DOHH2 (cell line): ENCODE results near the gene MESD.

Source experiments
- H3F3A ChIP-seq: fragments of 200-600 bp; sonication (generic), shearing (Covaris generic); 2 replicates; pipeline ENCODE4 v1.6.0; 2016; ENCODE audit warnings: antibody characterized with exemption, mild to moderate bottlenecking; ENCODE audit not compliant: control insufficient read depth, insufficient read depth
- H3K27ac ChIP-seq: fragments of 200-600 bp; sonication (generic); 2 replicates; pipeline ENCODE4 v1.5.1; 2014; ENCODE audit warnings: low read depth, mild to moderate bottlenecking, low read length, moderate library complexity
- H3K27me3 ChIP-seq: fragments of 200-600 bp; sonication (generic); 2 replicates; pipeline ENCODE4 v1.6.1; 2014; ENCODE audit warnings: mild to moderate bottlenecking, low read length, mixed read lengths; ENCODE audit not compliant: control insufficient read depth
- H3K36me3 ChIP-seq: fragments of 200-600 bp; sonication (generic); 2 replicates; pipeline ENCODE4 v1.6.1; 2014; ENCODE audit warnings: mild to moderate bottlenecking, low read length, moderate library complexity, mixed read lengths; ENCODE audit not compliant: control insufficient read depth
- H3K4me1 ChIP-seq: fragments of 200-600 bp; sonication (generic); 2 replicates; pipeline ENCODE4 v1.6.1; 2014; ENCODE audit warnings: mild to moderate bottlenecking, low read length, mixed read lengths; ENCODE audit not compliant: control insufficient read depth
- H3K4me2 ChIP-seq: fragments of 200-600 bp; sonication (generic); 2 replicates; pipeline ENCODE4 v1.6.0; 2014; ENCODE audit warnings: mild to moderate bottlenecking, low read length, moderate library complexity
- H3K4me3 ChIP-seq: fragments of 200-600 bp; sonication (generic); 2 replicates; pipeline ENCODE4 v1.5.1; 2014; ENCODE audit warnings: mild to moderate bottlenecking, low read length, mixed read lengths
- H3K79me2 ChIP-seq: fragments of 200-600 bp; sonication (generic); 2 replicates; pipeline ENCODE4 v1.6.1; 2014; ENCODE audit warnings: mild to moderate bottlenecking, low read length, mixed read lengths; ENCODE audit not compliant: control insufficient read depth
- H3K9me2 ChIP-seq: fragments of 200-600 bp; sonication (generic); replicated peaks from 2 replicates; pipeline ENCODE4 v1.6.1; 2014; ENCODE audit warnings: mild to moderate bottlenecking, low read length, mixed read lengths; ENCODE audit not compliant: control insufficient read depth
- H3K9me3 ChIP-seq: fragments of 200-600 bp; sonication (generic); 2 replicates; pipeline ENCODE4 v1.6.1; 2014; ENCODE audit warnings: antibody characterized with exemption, low read length, mixed read lengths; ENCODE audit not compliant: control insufficient read depth, insufficient read depth
- H4K20me1 ChIP-seq: fragments of 200-600 bp; sonication (generic); 2 replicates; pipeline ENCODE4 v1.6.0; 2014; ENCODE audit warnings: low read depth, mild to moderate bottlenecking, antibody characterized with exemption, low read length, moderate library complexity; ENCODE audit not compliant: control insufficient read depth, insufficient read depth
- EZH2phosphoT487 ChIP-seq: fragments of 200-600 bp; sonication (generic); IDR thresholded peaks from 2 replicates; pipeline ENCODE4 v1.6.1; 2017; ENCODE audit warnings: borderline replicate concordance, mild to moderate bottlenecking, antibody characterized with exemption, low read length, moderate library complexity, mixed read lengths
- TF ChIP-seq, protein P1 (sequence below): fragments of 200-600 bp; sonication (generic); IDR thresholded peaks from one replicate; pipeline ENCODE4 v1.5.1; 2014; ENCODE audit warnings: antibody characterized with exemption, mild to moderate bottlenecking, low read depth, low read length; ENCODE audit not compliant: poor library complexity, severe bottlenecking

MESD gene

DNA sequence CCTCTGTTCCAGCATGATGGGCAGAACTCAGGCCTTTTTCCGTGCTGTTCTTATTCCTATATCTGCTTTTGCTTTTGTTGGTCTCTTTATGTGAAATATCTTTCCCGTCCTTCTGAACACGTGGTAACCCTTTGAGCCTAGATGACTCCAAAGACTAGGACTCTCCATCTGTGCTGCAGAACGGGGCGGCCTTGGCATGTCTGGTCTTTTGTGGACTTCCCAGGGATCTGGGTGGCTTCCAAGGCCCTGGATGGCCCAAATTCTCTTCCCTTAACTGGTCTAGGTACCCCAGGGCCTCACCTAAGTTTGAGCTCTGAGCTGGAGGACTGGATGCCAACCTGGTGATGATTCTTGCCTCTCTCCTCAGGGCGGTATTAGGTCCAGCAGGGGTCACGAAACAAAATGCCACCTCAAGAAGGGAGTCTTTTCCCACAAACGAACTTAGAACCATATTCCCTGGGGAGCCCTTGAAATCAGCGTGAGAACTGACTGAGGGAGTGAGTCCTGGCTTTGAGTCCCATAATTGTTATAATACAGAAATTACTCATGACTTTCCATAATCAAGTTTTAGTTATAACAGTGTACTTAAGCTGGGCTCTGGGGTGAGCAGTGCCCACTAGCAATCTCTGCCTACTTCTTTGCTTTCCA, 25.0 kb upstream of the MESD start:
- Histone ChIP-seq H4K20me1 (no peaks in the 10 kb centered on the region; the same call in 1 of the 2 replicates), H3K4me2 (no peak overlapping the region), H3K9me2 (no peaks in the 10 kb centered on the region), H3K36me3 (no peaks in the 10 kb centered on the region), H3K79me2 (peaks cover 7% of the 10 kb centered on the region; the same call in 1 of the 2 replicates), H3K27me3 (no peaks in the 10 kb centered on the region), H3K4me1 (0 out of 2 replicates have a peak, but pooled peaks cover 2% of the 10 kb centered on the region), H3K9me3 (no peaks in the 10 kb centered on the region), H3K27ac (no peak overlapping the region), H3F3A (no peaks in the 10 kb centered on the region), H3K4me3 (no peak overlapping the region)
- no peak for TF ChIP-seq EZH2phosphoT487
- TF ChIP-seq, protein P1, sequence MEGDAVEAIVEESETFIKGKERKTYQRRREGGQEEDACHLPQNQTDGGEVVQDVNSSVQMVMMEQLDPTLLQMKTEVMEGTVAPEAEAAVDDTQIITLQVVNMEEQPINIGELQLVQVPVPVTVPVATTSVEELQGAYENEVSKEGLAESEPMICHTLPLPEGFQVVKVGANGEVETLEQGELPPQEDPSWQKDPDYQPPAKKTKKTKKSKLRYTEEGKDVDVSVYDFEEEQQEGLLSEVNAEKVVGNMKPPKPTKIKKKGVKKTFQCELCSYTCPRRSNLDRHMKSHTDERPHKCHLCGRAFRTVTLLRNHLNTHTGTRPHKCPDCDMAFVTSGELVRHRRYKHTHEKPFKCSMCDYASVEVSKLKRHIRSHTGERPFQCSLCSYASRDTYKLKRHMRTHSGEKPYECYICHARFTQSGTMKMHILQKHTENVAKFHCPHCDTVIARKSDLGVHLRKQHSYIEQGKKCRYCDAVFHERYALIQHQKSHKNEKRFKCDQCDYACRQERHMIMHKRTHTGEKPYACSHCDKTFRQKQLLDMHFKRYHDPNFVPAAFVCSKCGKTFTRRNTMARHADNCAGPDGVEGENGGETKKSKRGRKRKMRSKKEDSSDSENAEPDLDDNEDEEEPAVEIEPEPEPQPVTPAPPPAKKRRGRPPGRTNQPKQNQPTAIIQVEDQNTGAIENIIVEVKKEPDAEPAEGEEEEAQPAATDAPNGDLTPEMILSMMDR = no peak

DNA sequence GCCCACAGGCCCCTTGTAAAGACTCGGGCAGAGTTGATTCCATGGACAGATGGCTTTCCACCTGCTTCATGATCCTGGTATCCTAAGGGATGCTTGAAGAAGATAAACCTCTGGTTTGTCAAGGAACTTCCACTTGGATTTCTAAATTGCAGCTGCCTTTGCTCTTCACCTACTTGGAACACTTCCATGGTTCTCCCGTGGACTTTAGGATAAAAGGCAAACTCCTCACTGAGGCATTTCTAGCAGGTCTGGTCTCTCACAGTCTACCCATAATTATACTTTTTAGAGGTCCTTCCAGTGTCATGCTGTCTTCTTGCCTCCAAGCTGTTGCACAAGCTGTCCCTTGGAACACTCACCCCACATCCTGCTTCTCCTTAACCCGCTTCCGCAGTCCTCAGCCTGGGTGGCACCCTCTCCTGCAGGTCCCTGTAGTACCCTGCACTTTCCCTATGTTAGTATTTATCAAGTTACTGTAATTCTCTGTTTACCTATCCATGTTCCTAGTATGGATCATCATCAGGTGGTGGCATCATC, 23.8 kb upstream of the MESD start:
- Histone ChIP-seq H3K4me3 (no peak overlapping the region), H3K27ac (no peak overlapping the region), H3K79me2 (peaks cover 15% of the 10 kb centered on the region), H3K27me3 (no peaks in the 10 kb centered on the region), H3K9me2 (no peaks in the 10 kb centered on the region), H3K4me1 (0 out of 2 replicates have a peak, but pooled peaks cover 3% of the 10 kb centered on the region), H3K9me3 (no peaks in the 10 kb centered on the region), H3K4me2 (no peak overlapping the region), H3K36me3 (no peaks in the 10 kb centered on the region), H4K20me1 (no peaks in the 10 kb centered on the region; the same call in 1 of the 2 replicates), H3F3A (no peaks in the 10 kb centered on the region)
- TF ChIP-seq EZH2phosphoT487 = no peak
- TF ChIP-seq, protein P1 = no peak

GRCh38 chr15:81012588-81012987, 23.0 kb upstream of the MESD start:
- Histone ChIP-seq H3K27me3 (no peaks in the 10 kb centered on the region), H3K27ac (no peak overlapping the region), H3K9me2 (no peaks in the 10 kb centered on the region), H3K9me3 (no peaks in the 10 kb centered on the region), H3K4me3 (no peak overlapping the region), H3K79me2 (peaks cover 23% of the 10 kb centered on the region), H4K20me1 (no peaks in the 10 kb centered on the region; the same call in 1 of the 2 replicates), H3K4me1 (0 out of 2 replicates have a peak, but pooled peaks cover 3% of the 10 kb centered on the region), H3F3A (no peaks in the 10 kb centered on the region), H3K4me2 (no peak overlapping the region), H3K36me3 (no peaks in the 10 kb centered on the region; the same call in 1 of the 2 replicates)
- TF ChIP-seq, protein P1 = no peak
- no peak for TF ChIP-seq EZH2phosphoT487
